Limb (tissue), 2 donors: Measurements from ENCODE around the gene GPI.
"Not testable (repeated sequence)": the region's sequence is repeated elsewhere in the genome, so short reads cannot be mapped to it uniquely, and the experiment has no call there.

Source experiments
- DNase-seq, 2 donors: peaks; one replicate each; pipeline ENCODE4 v3.0.0-alpha.2; 2016; ENCODE audit errors: extremely low spot score in 2 of 2

The GPI gene

GRCh38 chr19:34367624-34367957 lies 2.6 kb downstream of the GPI start:
- no peak for DNase-seq

- no peak for DNase-seq
These were observed 3.3 kb downstream of the GPI start for GRCh38 chr19:34368338-34368737.

GRCh38 chr19:34369166-34369565 lies 4.2 kb downstream of the GPI start:
- not testable (repeated sequence) for DNase-seq

GRCh38 chr19:34370117-34370516 lies 5.1 kb downstream of the GPI start:
- no peak for DNase-seq

GRCh38 chr19:34370983-34371382 lies 6.0 kb downstream of the GPI start:
- DNase-seq = no peak

- DNase-seq = no peak
These were observed 8.7 kb downstream of the GPI start for GRCh38 chr19:34373601-34374288.

- DNase-seq = no peak
These were observed 10.6 kb downstream of the GPI start for GRCh38 chr19:34375598-34375997.

- no peak for DNase-seq
These were observed 15.7 kb downstream of the GPI start for GRCh38 chr19:34380639-34381241.

GRCh38 chr19:34381399-34382251 lies 16.6 kb downstream of the GPI start:
- no peak for DNase-seq

- DNase-seq = no peak
These were observed 17.5 kb downstream of the GPI start for GRCh38 chr19:34382471-34382870.

- no peak for DNase-seq
These were observed 18.6 kb downstream of the GPI start for GRCh38 chr19:34383599-34383998.

- no peak for DNase-seq
These were observed 21.8 kb downstream of the GPI start for GRCh38 chr19:34386645-34387445.

GRCh38 chr19:34387446-34387810 lies 22.4 kb downstream of the GPI start:
- DNase-seq = no peak

- not testable (repeated sequence) for DNase-seq
These were observed 23.7 kb downstream of the GPI start for GRCh38 chr19:34388745-34389144.

GRCh38 chr19:34391813-34392212 lies 26.8 kb downstream of the GPI start:
- no peak for DNase-seq

GRCh38 chr19:34393031-34393430 lies 28.0 kb downstream of the GPI start:
- DNase-seq = no peak

GRCh38 chr19:34393629-34394028 lies 28.6 kb downstream of the GPI start:
- DNase-seq = peak; percentile 70 to 73

GRCh38 chr19:34397853-34398252 lies 32.9 kb downstream of the GPI start:
- DNase-seq = no peak

- no peak for DNase-seq
These were observed 34.9 kb downstream of the GPI start for GRCh38 chr19:34399886-34400285.

- DNase-seq = not testable (repeated sequence)
These were observed 35.8 kb downstream of the GPI start for GRCh38 chr19:34400844-34401243.

- DNase-seq = no peak
These were observed 37.1 kb downstream of the GPI start for GRCh38 chr19:34402074-34402600.

- DNase-seq = no peak
These were observed 38.8 kb downstream of the GPI start for GRCh38 chr19:34403784-34404108.
